GM06990 (cell line): ENCODE measurements around the gene CEP57L1.

Source experiments
- DNase-seq: peaks from one replicate; pipeline ENCODE4 v3.0.0-alpha.2; 2011; ENCODE audit not compliant: insufficient read length; ENCODE audit errors: extremely low read depth
- H3K27me3 ChIP-seq: replicated peaks from 2 replicates; pipeline ENCODE4 v1.6.0; 2011; ENCODE audit warnings: low read length; ENCODE audit not compliant: control insufficient read depth, insufficient read depth
- H3K36me3 ChIP-seq: 2 replicates; pipeline ENCODE4 v1.5.1; 2011; ENCODE audit warnings: low read length; ENCODE audit not compliant: control insufficient read depth, insufficient read depth
- H3K4me3 ChIP-seq: replicated peaks from 2 replicates; pipeline ENCODE4 v1.5.1; 2011; ENCODE audit warnings: low read depth, mild to moderate bottlenecking, control low read depth, low read length
- TF ChIP-seq, protein P1 (sequence below): IDR thresholded peaks from 2 replicates; pipeline ENCODE4 v1.5.1; 2011; ENCODE audit warnings: low read length, control low read depth, mild to moderate bottlenecking, inconsistent platforms; ENCODE audit not compliant: insufficient read depth, poor library complexity, severe bottlenecking

The CEP57L1 gene

DNA sequence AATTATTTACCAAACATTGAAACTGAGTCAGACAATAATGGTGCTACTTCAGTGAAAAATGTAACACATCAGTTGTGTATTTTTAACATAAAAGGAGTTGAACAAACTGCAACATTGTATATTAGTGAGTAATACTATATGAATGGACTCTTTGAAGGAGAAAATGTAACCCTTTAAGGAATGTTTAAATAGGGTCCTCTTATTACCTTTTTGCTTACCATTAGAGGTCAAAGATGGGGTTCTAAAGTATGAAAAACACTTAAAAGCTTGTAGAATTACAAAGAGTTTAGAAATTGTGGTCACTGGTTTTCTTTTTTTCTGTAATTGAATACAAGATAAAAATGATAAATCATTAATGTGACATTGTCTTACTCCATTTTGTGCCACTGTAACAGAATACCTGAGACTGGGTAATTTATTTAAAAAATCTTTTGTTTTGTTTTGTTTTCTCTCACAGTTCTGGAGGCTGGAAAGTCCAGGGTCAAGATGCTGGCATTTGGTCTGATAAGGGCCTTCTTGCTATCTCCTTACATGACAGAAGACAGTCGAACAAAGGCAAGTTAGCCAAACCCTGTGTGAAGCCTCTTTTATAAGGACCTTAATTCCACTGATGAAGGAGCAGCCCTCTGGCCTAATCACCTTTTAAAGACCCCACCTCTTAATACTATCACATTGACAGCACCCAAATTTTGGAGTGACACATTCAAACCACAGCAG, 43.8 kb upstream of the CEP57L1 start:
- TF ChIP-seq, protein P1, sequence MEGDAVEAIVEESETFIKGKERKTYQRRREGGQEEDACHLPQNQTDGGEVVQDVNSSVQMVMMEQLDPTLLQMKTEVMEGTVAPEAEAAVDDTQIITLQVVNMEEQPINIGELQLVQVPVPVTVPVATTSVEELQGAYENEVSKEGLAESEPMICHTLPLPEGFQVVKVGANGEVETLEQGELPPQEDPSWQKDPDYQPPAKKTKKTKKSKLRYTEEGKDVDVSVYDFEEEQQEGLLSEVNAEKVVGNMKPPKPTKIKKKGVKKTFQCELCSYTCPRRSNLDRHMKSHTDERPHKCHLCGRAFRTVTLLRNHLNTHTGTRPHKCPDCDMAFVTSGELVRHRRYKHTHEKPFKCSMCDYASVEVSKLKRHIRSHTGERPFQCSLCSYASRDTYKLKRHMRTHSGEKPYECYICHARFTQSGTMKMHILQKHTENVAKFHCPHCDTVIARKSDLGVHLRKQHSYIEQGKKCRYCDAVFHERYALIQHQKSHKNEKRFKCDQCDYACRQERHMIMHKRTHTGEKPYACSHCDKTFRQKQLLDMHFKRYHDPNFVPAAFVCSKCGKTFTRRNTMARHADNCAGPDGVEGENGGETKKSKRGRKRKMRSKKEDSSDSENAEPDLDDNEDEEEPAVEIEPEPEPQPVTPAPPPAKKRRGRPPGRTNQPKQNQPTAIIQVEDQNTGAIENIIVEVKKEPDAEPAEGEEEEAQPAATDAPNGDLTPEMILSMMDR, result no peak
- DNase-seq, result no peak
- no peaks in the 10 kb centered on the region for H3K36me3 ChIP-seq

DNA sequence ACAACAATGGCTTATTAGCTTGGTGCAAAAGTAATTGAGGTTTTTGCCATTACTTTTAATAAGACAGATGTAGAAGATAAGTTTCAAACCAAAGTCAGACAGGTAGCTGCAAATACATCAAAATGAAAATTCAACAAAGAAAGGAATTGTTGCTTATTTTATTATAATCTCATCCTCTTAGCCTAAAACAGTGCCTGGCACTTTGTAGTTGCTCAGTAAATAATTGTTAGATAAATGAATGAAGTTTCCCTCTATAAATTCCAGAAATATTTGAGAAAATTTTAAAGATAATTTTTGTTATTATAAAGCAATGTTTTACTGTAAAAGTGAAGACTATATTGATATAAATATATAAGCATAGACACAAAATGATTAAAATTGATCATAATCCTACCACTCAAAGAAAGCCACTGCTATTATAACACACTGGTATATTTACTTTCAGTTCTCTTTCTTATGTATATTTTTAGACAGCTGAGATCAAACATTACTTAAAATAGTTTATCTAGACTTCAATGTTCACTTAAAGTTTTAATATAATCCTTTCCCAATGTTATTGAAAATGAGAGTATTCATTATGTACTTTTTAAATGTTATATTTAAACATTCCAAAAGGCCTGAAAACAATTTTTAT, 43.2 kb upstream of the CEP57L1 start:
- Histone ChIP-seq H3K4me3 (no peak overlapping the region), H3K27me3 (no peaks in the 10 kb centered on the region)

More for the DNA sequence above, 43.8 kb upstream of the CEP57L1 start:
- Histone ChIP-seq H3K27me3 (no peaks in the 10 kb centered on the region), H3K4me3 (no peak overlapping the region)

DNA sequence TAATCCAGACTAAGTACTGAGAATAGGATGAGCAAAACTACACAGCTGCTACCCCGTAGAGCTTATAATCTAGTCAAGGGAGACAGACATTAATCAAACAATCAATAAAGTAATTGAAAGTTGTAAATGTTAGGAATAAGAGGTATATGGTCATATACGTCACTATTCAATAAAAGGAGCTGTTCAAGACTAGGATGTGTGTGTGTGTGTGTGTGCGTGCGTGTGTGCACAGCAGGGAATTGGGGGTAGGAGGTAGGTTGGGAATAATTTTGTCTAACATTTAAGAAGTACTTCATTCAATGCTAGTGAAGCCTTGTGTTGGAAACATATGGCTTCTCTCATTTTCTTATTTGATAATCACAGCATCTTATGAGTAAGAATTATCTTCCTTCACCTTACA, 42.5 kb upstream of the CEP57L1 start:
- H3K36me3 ChIP-seq, result no peaks in the 10 kb centered on the region
- TF ChIP-seq, protein P1, result no peak
- no peak for DNase-seq
- no peaks in the 10 kb centered on the region for H3K27me3 ChIP-seq
- H3K4me3 ChIP-seq, result no peak overlapping the region

More for the DNA sequence above, 43.2 kb upstream of the CEP57L1 start:
- no peaks in the 10 kb centered on the region for H3K36me3 ChIP-seq
- peak; percentile 3 for DNase-seq
- TF ChIP-seq, protein P1, result no peak

GRCh38 chr6:109053336-109053735, 42.0 kb upstream of the CEP57L1 start:
- no peaks in the 10 kb centered on the region for H3K36me3 ChIP-seq
- H3K4me3 ChIP-seq, result no peak overlapping the region
- no peaks in the 10 kb centered on the region for H3K27me3 ChIP-seq
- no peak for DNase-seq
- TF ChIP-seq, protein P1, result no peak

DNA sequence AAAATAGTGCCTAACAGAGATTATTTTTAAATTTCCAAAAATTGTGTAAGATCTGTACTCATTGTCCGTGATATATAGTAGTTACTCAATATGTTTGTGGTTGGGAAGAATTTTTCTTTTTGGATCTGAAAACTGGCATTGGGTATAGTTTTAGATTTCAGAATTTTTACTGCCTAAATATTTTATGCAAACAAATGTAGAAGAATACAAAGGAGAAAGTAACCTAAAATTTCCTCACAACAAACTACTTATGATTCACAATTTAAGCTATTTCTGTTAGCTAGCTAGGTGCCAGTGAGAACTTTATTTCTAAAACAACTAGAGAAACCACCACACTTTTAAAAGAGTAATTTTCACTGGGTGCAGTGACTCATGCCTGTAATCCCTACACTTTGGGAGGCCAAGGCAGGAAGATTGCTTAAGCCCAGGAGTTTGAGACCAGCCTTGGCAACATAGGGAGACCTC, 39.5 kb upstream of the CEP57L1 start:
- DNase-seq, result no peak
- TF ChIP-seq, protein P1, result no peak
- no peaks in the 10 kb centered on the region for H3K27me3 ChIP-seq

DNA sequence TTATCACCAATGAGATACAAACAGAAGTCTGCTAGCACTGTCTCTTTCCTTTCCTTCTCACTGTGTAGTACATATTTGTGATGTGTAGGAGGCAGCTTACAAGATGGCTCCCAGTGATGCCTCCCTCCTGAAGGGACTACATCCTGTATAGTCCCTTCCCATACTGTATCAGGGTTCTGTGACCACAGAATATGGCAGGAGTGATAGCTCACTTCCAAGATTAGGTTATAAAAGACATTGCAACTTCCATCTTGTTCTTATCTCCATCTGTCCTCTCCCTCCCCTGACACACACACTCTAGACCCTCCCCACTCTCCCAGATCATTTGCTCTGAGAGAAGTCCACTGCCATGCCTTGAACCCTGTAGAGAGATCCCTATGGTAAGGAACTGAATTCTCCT, 38.6 kb upstream of the CEP57L1 start:
- Histone ChIP-seq H3K4me3 (no peak overlapping the region), H3K27me3 (no peaks in the 10 kb centered on the region), H3K36me3 (no peaks in the 10 kb centered on the region)
- TF ChIP-seq, protein P1, result no peak
- no peak for DNase-seq

More for the DNA sequence above, 39.5 kb upstream of the CEP57L1 start:
- Histone ChIP-seq H3K36me3 (no peaks in the 10 kb centered on the region), H3K4me3 (no peak overlapping the region)
